Activated naive CD4-positive, alpha-beta T cell treated with anti-CD3 and anti-CD28 coated beads, Interleukin-2, amount 50 U/mL, for 72 hours (primary cell): ENCODE data around the gene NOTCH1. TPM values are rescaled to one million over a fixed set of nuclear protein-coding genes. Genes with fewer than 3 reads are reported as not detected.

Experiments
- ATAC-seq, 2 donors: fragments of 150-1000 bp; cut with Tn5 transposase; 2 replicates each; pipeline ENCODE4 v1.10.0; 2021; ENCODE audit warnings: mild to moderate bottlenecking in 2 of 2, moderate library complexity in 2 of 2
- DNase-seq, 2 donors: peaks; one replicate each; pipeline ENCODE4 v3.0.0; 2021 to 2022; ENCODE audit warnings: low spot score in 2 of 2
- H3K27ac Mint-ChIP-seq, 2 donors: one replicate each; pipeline ENCODE4 v1.8.0; 2022; ENCODE audit warnings: mild to moderate bottlenecking in 2 of 2, mixed read lengths in 2 of 2
- H3K36me3 Mint-ChIP-seq, 2 donors: one replicate each; pipeline ENCODE4 v1.8.0; 2022; ENCODE audit warnings: mixed read lengths in 2 of 2
- H3K9me3 Mint-ChIP-seq, 2 donors: one replicate each; pipeline ENCODE4 v1.8.0; 2022; ENCODE audit warnings: mixed read lengths in 2 of 2
- total RNA-seq, 2 donors: library from RNA; stranded (reverse); gene quantifications; one replicate each; pipeline ENCODE4 v1.2.3, GENCODE V29; 2022

The NOTCH1 gene
- total RNA-seq, 2 donors from 2014 or later, result 76.4 to 85.5 TPM

DNA sequence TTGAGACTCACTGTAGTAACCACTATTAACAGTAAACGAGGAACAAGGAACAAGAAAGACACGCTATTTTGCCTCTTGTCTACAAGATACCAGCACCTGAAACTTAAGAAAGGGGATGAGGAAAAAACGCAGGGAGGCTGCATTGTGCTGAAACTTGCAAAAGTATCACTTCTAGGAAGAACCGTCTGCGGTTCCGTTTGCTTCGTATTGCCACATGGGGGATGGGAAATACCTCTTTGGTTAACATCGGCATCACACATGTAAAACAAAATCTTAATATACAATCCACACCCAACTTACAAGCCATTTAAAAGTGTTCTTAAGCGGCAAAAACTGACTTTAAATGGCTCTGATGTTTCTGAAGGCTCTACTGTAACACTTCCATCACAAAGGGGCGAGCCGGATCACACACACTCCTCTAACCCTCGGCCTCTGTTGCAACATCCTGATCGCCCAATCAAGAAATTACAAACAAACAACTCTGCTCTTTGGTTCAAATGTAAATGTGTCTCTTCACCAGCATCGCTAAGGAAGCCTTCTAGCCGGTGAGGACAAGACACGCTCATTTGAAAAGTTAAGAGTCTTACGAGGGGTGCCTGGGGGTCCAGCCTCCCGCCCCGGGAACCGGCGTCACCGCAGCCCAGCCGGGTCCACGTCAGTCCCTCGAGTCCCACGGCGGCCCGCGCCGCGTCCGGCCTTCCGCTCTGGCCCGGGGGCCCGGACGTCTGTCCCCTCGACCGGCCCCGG, 63.6 kb downstream of the NOTCH1 start:
- no peak for ATAC-seq
- H3K9me3 Mint-ChIP-seq, result no peaks in the 10 kb centered on the region
- H3K36me3 Mint-ChIP-seq, result peaks cover 10 to 21% of the 10 kb centered on the region in 2 donors
- H3K27ac Mint-ChIP-seq, result peak overlapping the region; percentile 81 to 98
- peak in 1 of 2 donors; percentile 23 for DNase-seq

GRCh38 chr9:136481558-136481957, 64.3 kb downstream of the NOTCH1 start:
- Mint-ChIP-seq H3K9me3 (no peaks in the 10 kb centered on the region), H3K27ac (peak overlapping the region; percentile 81 to 98), H3K36me3 (peaks cover 10 to 21% of the 10 kb centered on the region in 2 donors)
- DNase-seq (no peak), ATAC-seq (no peak)

- ATAC-seq (no peak), DNase-seq (no peak)
- H3K27ac Mint-ChIP-seq, result peak overlapping the region in 1 of 2 donors; percentile 71
- peaks cover 8 to 12% of the 10 kb centered on the region in 2 donors for H3K36me3 Mint-ChIP-seq
- H3K9me3 Mint-ChIP-seq, result no peaks in the 10 kb centered on the region
Measured at GRCh38 chr9:136476369-136477150, 69.3 kb downstream of the NOTCH1 start.

- Mint-ChIP-seq H3K27ac (no peak overlapping the region), H3K9me3 (no peaks in the 10 kb centered on the region)
- DNase-seq, result no peak
Measured at GRCh38 chr9:136474974-136475865, 70.6 kb downstream of the NOTCH1 start.

GRCh38 chr9:136474021-136474640, 71.7 kb downstream of the NOTCH1 start:
- no peaks in the 10 kb centered on the region for H3K9me3 Mint-ChIP-seq
- H3K27ac Mint-ChIP-seq, result peak overlapping the region in 1 of 2 donors; percentile 72
- ATAC-seq (no peak), DNase-seq (no peak)
- peaks cover 0 to 10% of the 10 kb centered on the region in 2 donors for H3K36me3 Mint-ChIP-seq

More at GRCh38 chr9:136474974-136475865, 70.6 kb downstream of the NOTCH1 start:
- H3K36me3 Mint-ChIP-seq, result peaks cover 4 to 10% of the 10 kb centered on the region in 2 donors
- no peak for ATAC-seq

DNA sequence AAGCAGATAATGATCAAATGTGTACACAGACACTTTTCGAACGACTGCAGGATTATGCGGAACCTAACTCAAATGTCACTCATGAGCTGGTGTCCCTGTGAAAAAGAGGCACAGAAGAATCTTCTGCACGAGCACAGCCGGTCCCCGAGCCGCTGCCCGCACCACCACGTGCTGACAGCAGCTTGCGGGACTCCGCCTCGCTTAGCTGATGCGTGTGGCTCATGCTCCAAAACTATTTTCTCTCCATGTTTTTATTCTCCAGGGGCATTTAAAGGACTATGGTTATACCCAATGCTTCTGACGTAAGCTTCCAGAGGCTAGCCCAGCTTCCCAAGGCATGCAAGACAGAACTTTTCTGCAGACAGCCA, 72.5 kb downstream of the NOTCH1 start:
- ATAC-seq (no peak), DNase-seq (no peak)
- Mint-ChIP-seq H3K36me3 (peaks cover 0 to 10% of the 10 kb centered on the region in 2 donors), H3K9me3 (no peaks in the 10 kb centered on the region), H3K27ac (peak overlapping the region in 1 of 2 donors; percentile 72)

- no peak overlapping the region for H3K27ac Mint-ChIP-seq
- ATAC-seq (no peak), DNase-seq (no peak)
- no peaks in the 10 kb centered on the region for H3K9me3 Mint-ChIP-seq
- peaks cover 0 to 10% of the 10 kb centered on the region in 2 donors for H3K36me3 Mint-ChIP-seq
Measured at GRCh38 chr9:136472640-136473353, 73.1 kb downstream of the NOTCH1 start.

- H3K36me3 Mint-ChIP-seq, result peaks cover 1 to 10% of the 10 kb centered on the region in 2 donors
- no peak for DNase-seq
- H3K9me3 Mint-ChIP-seq, result no peaks in the 10 kb centered on the region
- ATAC-seq, result no peak
- no peak overlapping the region for H3K27ac Mint-ChIP-seq
Measured at GRCh38 chr9:136471802-136472487, 73.9 kb downstream of the NOTCH1 start.

DNA sequence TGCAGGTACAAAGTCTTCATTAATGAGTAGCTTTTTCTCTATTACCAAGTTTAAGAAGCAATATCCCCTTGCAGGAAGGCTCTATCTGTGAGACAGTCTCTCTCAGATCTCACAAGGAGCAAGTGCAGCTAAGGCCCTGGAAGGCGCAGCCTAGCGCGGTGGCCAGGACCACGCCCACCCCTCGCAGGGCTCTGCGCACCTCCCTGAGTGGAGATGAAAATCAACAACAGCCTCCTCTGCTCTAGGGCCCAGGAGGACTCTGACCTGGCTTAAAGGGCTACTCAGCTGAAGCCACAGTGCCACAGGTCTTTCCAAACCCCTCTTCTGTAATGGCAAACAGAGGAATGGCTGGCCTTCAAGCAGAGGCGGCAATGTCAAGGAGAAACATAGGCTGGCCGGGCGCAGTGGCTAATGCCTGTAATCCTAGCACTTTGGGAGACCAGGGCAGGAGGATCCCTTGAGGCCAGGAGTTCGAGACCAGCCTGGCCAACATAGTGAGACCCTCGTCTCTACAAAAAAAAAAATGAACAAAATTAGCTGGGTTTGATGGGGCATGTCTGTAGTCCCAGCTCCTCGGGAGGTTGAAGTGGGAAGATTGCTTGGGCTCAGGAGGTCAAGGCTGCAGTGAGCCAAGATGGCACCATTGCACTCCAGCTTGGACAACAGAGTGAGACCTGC, 74.9 kb downstream of the NOTCH1 start:
- DNase-seq, result no peak
- Mint-ChIP-seq H3K9me3 (no peaks in the 10 kb centered on the region), H3K27ac (no peak overlapping the region), H3K36me3 (peaks cover 5 to 10% of the 10 kb centered on the region in 2 donors)
- no peak for ATAC-seq

- DNase-seq (no peak), ATAC-seq (no peak)
- Mint-ChIP-seq H3K9me3 (no peaks in the 10 kb centered on the region), H3K36me3 (peaks cover 5 to 10% of the 10 kb centered on the region in 2 donors), H3K27ac (no peak overlapping the region)
Measured at GRCh38 chr9:136470356-136470755, 75.5 kb downstream of the NOTCH1 start.

DNA sequence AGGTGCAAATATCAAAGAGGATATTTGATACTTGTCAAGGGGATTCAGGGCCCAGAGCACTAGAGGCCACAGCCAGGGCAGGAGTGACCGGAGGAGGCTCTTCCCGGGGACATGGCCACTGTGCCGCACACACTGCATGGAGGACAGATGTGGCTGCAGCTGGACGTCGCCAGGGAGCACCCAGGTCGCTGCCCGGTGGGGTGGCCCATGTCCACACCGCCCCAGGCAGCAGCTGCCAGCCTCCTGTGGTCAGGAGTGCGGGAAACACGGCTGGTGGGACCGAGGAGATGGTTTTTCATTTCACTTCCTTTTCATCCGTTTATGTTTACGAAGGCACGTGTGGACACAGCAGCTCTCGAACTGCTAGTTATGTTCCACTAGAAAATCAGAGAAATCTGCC, 78.1 kb downstream of the NOTCH1 start:
- H3K27ac Mint-ChIP-seq, result peak overlapping the region in 1 of 2 donors; percentile 29

DNA sequence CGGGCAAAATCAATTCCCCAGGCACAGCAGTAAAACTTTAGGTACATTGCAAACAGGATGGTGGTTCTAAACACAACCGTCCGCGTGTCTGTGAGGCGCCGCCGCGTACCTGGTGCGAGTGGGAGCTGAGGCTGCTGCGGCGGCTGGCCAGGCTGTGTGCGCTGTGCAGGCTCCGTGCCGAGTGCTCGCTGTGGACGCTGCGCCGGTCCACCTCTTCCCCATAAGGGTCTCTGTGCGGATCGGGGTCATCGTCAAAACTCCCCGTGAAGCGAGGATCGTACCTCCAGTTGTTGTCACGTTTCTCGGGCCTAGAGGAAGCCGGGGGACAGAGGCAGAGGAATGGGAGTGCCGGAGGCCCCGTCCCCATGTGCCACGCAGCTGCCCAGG, 79.7 kb downstream of the NOTCH1 start:
- no peak for DNase-seq
- H3K36me3 Mint-ChIP-seq, result peaks cover 11% of the 10 kb centered on the region in 2 donors
- H3K9me3 Mint-ChIP-seq, result no peaks in the 10 kb centered on the region
- peak overlapping the region in 1 of 2 donors; percentile 55 for H3K27ac Mint-ChIP-seq
- ATAC-seq, result no peak

More for the DNA sequence above, 78.1 kb downstream of the NOTCH1 start:
- ATAC-seq (no peak), DNase-seq (no peak)
- Mint-ChIP-seq H3K9me3 (no peaks in the 10 kb centered on the region), H3K36me3 (peaks cover 5 to 11% of the 10 kb centered on the region in 2 donors)

GRCh38 chr9:136465500-136466154, 80.2 kb downstream of the NOTCH1 start:
- H3K36me3 Mint-ChIP-seq, result peaks cover 11% of the 10 kb centered on the region in 2 donors

DNA sequence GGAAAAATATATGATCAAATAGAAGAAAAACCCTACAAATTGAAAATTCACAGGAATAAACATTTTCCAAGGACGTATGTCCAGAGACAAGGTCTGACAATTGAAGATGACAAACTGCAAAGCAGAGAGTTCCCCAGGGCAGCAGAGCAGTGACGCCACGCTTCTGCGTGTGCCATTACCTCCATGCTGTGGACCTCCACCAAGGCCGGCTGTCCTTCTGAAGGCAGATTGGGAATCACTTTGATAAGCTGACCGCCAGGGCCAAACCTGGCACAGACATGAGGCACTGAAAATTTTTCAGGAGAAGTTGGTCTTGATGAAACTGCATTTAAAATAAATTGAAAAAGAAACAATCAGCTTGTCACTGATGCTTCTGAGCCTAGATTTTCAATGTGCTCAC, 81.6 kb downstream of the NOTCH1 start:
- no peak for ATAC-seq
- H3K27ac Mint-ChIP-seq, result no peak overlapping the region
- peaks cover 11 to 17% of the 10 kb centered on the region in 2 donors for H3K36me3 Mint-ChIP-seq
- no peak for DNase-seq
- no peaks in the 10 kb centered on the region for H3K9me3 Mint-ChIP-seq

More at GRCh38 chr9:136465500-136466154, 80.2 kb downstream of the NOTCH1 start:
- ATAC-seq, result no peak
- Mint-ChIP-seq H3K27ac (peak overlapping the region in 1 of 2 donors; percentile 55), H3K9me3 (no peaks in the 10 kb centered on the region)
- DNase-seq, result no peak
